ENCODE measurements around the gene SPATA31C2.
"Not testable (repeated sequence)": the region's sequence is repeated elsewhere in the genome, so short reads cannot be mapped to it uniquely, and the experiment has no call there.

SPATA31C2 gene

GRCh38 chr9:88123413-88123812 is 14.9 kb downstream of the SPATA31C2 start:
- not testable (repeated sequence) for DNase-seq

- not testable (repeated sequence) for DNase-seq
Observed at GRCh38 chr9:88118121-88118520, 20.2 kb downstream of the SPATA31C2 start.

GRCh38 chr9:88114968-88115612 is 23.2 kb downstream of the SPATA31C2 start:
- not testable (repeated sequence) for DNase-seq

GRCh38 chr9:88114283-88114967 is 23.9 kb downstream of the SPATA31C2 start:
- DNase-seq = not testable (repeated sequence)

GRCh38 chr9:88113156-88114130 is 24.8 kb downstream of the SPATA31C2 start:
- DNase-seq = not testable (repeated sequence)

- no peak for DNase-seq
Observed at GRCh38 chr9:88110026-88110425, 28.2 kb downstream of the SPATA31C2 start.

- no peak for DNase-seq
Observed at GRCh38 chr9:88108779-88109178, 29.5 kb downstream of the SPATA31C2 start.

- DNase-seq = peak in 2 of 3 donors; percentile 13 to 16
Observed at GRCh38 chr9:88106492-88106891, 31.8 kb downstream of the SPATA31C2 start.

- peak in 2 of 3 donors; percentile 39 to 46 for DNase-seq
Observed at GRCh38 chr9:88092797-88093331, 45.4 kb downstream of the SPATA31C2 start.

- no peak for DNase-seq
Observed at GRCh38 chr9:88090151-88090581, 48.1 kb downstream of the SPATA31C2 start.

- no peak for DNase-seq
Observed at GRCh38 chr9:88087906-88088305, 50.4 kb downstream of the SPATA31C2 start.

GRCh38 chr9:88085476-88085875 is 52.8 kb downstream of the SPATA31C2 start:
- DNase-seq = no peak

- no peak for DNase-seq
Observed at GRCh38 chr9:88084357-88085183, 53.7 kb downstream of the SPATA31C2 start.

Measured in suppressor macrophage treated with lipopolysaccharide for 1 hour (primary cell).